ENCODE results near the gene USP34.

DNA sequence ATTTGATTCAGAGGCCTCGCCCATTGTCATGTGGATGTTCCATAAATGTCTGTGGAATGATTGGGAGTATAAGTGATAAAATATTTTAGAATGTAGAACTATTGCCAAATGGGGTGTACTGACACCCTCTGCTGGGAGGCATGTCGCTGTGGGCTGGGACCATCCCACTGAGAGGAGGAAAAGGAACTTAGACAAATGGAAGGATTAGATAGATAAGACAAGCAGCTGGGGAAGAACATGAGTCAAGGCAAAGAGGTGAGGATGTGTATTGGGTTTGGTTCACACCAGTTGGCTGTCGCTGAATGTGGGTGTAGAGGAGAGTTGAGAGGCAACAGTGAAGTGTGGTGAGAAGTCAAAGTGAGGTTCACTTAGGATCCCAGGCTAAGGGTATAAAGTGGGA, 304.9 kb downstream of the USP34 start:
- TF ChIP-seq POLR2A (conservative IDR thresholded peaks at IDR 0.05) (no peak), MAFK (IDR thresholded peaks at IDR 0.05; ENCODE audit: low read length) (no peak), ZSCAN29 (IDR thresholded peaks at IDR 0.05) (no peak), ZNF707 (CRISPR knock-in tag; conservative IDR thresholded peaks at IDR 0.05) (no peak), ZFP36 (IDR thresholded peaks at IDR 0.05; ENCODE audit: low read depth, low read length, partially characterized antibody) (no peak), THAP12 (CRISPR knock-in tag; IDR thresholded peaks at IDR 0.05) (no peak), U2AF1 (optimal IDR thresholded peaks at IDR 0.05; ENCODE audit: low read depth, low read length) (no peak), RBM34 (IDR thresholded peaks at IDR 0.05; ENCODE audit: borderline replicate concordance, insufficient read depth, low read length) (no peak), RNF2 (IDR thresholded peaks at IDR 0.05) (no peak), TBP (optimal IDR thresholded peaks at IDR 0.05; ENCODE audit: low read depth, low read length) (no peak)
- TF ChIP-seq, protein P1, sequence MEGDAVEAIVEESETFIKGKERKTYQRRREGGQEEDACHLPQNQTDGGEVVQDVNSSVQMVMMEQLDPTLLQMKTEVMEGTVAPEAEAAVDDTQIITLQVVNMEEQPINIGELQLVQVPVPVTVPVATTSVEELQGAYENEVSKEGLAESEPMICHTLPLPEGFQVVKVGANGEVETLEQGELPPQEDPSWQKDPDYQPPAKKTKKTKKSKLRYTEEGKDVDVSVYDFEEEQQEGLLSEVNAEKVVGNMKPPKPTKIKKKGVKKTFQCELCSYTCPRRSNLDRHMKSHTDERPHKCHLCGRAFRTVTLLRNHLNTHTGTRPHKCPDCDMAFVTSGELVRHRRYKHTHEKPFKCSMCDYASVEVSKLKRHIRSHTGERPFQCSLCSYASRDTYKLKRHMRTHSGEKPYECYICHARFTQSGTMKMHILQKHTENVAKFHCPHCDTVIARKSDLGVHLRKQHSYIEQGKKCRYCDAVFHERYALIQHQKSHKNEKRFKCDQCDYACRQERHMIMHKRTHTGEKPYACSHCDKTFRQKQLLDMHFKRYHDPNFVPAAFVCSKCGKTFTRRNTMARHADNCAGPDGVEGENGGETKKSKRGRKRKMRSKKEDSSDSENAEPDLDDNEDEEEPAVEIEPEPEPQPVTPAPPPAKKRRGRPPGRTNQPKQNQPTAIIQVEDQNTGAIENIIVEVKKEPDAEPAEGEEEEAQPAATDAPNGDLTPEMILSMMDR (IDR thresholded peaks at IDR 0.05 in 2 of 3, conservative IDR thresholded peaks at IDR 0.05 in 1 of 3; ENCODE audit: insufficient read depth in 2 of 3, low read depth in 1 of 3, low read length in 3 of 3), result peak in 2 of 3 experiments; percentile 12 to 43; a peak in 2 of 6 replicates
- TF ChIP-seq, protein P2, sequence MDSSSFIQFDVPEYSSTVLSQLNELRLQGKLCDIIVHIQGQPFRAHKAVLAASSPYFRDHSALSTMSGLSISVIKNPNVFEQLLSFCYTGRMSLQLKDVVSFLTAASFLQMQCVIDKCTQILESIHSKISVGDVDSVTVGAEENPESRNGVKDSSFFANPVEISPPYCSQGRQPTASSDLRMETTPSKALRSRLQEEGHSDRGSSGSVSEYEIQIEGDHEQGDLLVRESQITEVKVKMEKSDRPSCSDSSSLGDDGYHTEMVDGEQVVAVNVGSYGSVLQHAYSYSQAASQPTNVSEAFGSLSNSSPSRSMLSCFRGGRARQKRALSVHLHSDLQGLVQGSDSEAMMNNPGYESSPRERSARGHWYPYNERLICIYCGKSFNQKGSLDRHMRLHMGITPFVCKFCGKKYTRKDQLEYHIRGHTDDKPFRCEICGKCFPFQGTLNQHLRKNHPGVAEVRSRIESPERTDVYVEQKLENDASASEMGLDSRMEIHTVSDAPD (CRISPR knock-in tag; IDR thresholded peaks at IDR 0.05), result no peak

Measured in K562 (cell line).